Adipocyte (in vitro differentiated cells): ENCODE results near the gene HSBP1L1.
"Not testable (repeated sequence)": the region's sequence is repeated elsewhere in the genome, so short reads cannot be mapped to it uniquely, and the experiment has no call there.

Experiments
- DNase-seq: peaks from one replicate; pipeline ENCODE4 v3.0.0-alpha.2; 2015; ENCODE audit warnings: low read depth
- H3K27me3 ChIP-seq: replicated peaks from 2 replicates; pipeline ENCODE4 v1.7.0; 2013; ENCODE audit warnings: mild to moderate bottlenecking, low read length, moderate library complexity; ENCODE audit not compliant: control insufficient read depth, insufficient read depth
- H3K36me3 ChIP-seq: 2 replicates; pipeline ENCODE4 v1.7.0; 2013; ENCODE audit warnings: low read length, mild to moderate bottlenecking, moderate library complexity; ENCODE audit not compliant: control insufficient read depth, insufficient read depth, severe bottlenecking
- H3K4me1 ChIP-seq: 2 replicates; pipeline ENCODE4 v1.7.0; 2013; ENCODE audit warnings: mild to moderate bottlenecking, low read length, moderate library complexity; ENCODE audit not compliant: control insufficient read depth, insufficient read depth
- H3K4me3 ChIP-seq: 2 replicates; pipeline ENCODE4 v1.7.0; 2013; ENCODE audit warnings: mild to moderate bottlenecking, low read length, moderate library complexity
- H3K9ac ChIP-seq: 2 replicates; pipeline ENCODE4 v1.7.0; 2013; ENCODE audit warnings: mild to moderate bottlenecking, low read length, moderate library complexity
- H3K9me3 ChIP-seq: 2 replicates; pipeline ENCODE4 v1.7.0; 2013; ENCODE audit warnings: mild to moderate bottlenecking, low read length, moderate library complexity; ENCODE audit not compliant: control insufficient read depth

Gene HSBP1L1

GRCh38 chr18:79956276-79956675 lies 8.2 kb upstream of the HSBP1L1 start:
- Histone ChIP-seq H3K27me3 (no peaks in the 10 kb centered on the region), H3K4me1 (peaks cover 6% of the 10 kb centered on the region), H3K9ac (no peak overlapping the region), H3K9me3 (no peaks in the 10 kb centered on the region), H3K4me3 (no peak overlapping the region), H3K36me3 (no peaks in the 10 kb centered on the region)
- DNase-seq: no peak

DNA sequence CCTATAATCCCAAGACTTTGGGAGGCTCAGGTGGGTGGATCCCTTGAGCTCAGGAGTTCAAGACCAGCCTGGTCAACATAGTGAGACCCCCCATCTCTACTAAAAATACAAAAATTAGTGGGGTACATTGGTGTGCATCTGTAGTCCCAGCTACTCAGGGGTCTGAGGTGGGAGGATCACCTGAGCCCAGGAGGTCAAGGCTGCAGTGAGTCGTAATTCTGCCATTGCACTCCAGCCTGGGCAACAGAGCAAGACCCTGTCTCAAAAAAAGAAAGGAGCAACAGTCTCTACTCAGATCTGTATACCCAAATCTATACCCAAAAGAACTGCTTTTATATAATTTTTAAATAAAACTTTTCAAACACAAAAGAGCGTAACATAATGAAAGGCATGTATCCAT lies 5.5 kb upstream of the HSBP1L1 start:
- Histone ChIP-seq H3K9me3 (no peaks in the 10 kb centered on the region), H3K4me3 (no peak overlapping the region), H3K9ac (no peak overlapping the region), H3K36me3 (no peaks in the 10 kb centered on the region), H3K27me3 (no peaks in the 10 kb centered on the region), H3K4me1 (peaks cover 20% of the 10 kb centered on the region)
- DNase-seq: no peak

DNA sequence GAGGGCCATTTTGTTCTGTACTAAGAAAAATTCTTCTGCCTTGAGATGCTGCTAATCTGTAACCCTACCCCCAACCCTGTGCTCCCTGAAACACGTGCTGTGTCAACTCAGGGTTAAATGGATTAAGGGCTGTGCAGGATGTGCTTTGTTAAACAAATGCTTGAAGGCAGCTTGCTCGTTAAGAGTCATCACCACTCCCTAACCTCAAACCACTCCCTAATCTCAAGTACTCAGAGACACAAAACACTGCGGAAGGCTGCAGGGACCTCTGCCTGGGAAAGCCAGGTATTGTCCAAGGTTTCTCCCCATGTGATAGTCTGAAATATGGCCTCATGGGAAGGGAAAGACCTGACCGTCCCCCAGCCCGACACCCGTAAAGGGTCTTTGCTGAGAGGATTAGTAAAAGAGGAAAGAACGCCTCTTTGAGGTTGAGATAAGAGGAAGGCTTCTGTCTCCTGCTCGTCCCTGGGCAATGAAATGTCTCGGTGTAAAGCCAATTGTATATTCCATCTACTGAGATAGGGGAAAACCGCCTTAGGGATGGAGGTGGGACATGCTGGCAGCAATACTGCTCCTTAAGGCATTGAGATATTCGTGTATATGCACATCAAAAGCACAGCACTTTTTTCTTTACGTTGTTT lies 4.2 kb upstream of the HSBP1L1 start:
- not testable (repeated sequence) for H3K27me3 ChIP-seq, H3K36me3 ChIP-seq, H3K9ac ChIP-seq, H3K4me3 ChIP-seq, DNase-seq, H3K9me3 ChIP-seq
- peaks cover 17% of the 10 kb centered on the region for H3K4me1 ChIP-seq

DNA sequence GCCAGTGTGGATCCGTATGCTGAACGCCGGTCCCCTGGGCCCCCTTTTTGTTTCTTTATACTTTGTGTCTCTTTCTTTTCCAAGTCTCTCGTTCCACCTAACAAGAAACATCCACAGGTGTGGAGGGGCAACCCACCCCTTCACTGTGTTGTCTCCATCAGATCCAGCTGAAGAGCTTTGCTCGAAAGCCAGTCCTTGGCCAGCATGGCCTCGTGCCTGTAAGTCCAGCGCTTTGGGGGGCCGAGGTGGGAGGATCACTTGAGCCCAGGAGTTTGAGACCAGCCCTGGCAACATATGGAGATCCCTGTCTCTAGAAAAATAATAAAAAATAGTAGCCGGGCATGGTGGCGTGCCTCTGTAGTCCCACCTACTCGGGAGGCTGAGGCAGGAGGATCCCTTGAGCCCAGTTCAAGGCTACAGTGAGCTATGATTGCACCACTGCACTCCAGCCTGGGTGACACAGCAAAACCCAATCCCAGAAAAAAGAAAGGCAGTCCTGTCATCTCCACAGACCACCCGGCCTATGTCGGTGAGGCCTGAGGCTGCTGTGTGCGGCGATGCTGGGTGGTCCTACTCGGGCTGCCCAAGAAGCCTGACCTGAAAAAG lies 3.4 kb upstream of the HSBP1L1 start:
- Histone ChIP-seq H3K27me3 (no peaks in the 10 kb centered on the region), H3K36me3 (no peaks in the 10 kb centered on the region), H3K9ac (peak overlapping the region; percentile 42), H3K4me3 (no peak overlapping the region), H3K4me1 (peaks cover 21% of the 10 kb centered on the region), H3K9me3 (no peaks in the 10 kb centered on the region)
- DNase-seq: no peak

DNA sequence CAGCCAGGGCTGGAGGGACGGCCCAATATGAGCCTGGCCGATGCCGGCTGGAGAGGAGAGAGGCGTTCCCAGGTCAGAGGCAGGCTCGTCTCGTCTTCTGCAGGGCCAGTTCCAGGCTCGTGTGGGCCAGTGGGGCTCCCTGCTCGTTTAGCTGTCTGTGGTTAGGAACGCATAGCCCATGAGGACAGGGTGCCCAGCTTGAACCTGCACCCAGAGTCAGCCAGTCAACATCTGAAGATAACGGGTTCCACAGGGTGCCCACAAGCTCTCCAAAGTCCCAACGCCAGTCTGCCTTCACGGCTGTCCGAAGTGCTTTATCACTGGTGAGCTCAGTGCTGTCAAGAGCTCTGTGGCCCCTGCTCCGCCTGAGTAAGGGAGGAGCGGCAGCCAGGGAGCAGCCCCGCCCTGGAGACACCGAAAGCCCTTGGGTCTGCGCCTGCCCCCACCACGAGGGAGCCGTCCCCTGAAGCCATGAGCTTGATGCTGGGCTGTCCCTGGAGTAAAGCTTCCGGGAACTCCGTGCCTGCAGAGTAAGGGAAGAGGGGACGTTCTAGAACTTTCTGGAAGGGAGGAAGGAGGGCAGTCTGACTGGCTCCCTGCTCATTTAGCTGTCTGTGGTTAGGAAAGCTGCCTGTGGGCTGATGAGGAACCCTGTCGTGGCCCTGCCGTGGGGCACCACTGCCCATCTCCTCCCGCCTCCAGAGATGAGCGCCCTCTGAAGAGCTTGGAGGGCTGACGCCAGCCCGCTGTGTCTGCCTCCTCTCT lies 2.7 kb upstream of the HSBP1L1 start:
- Histone ChIP-seq H3K9me3 (no peaks in the 10 kb centered on the region), H3K4me1 (peaks cover 21% of the 10 kb centered on the region), H3K4me3 (no peak overlapping the region), H3K27me3 (no peaks in the 10 kb centered on the region), H3K9ac (peak overlapping the region; percentile 42), H3K36me3 (peaks cover 4% of the 10 kb centered on the region)
- DNase-seq: peak; percentile 5

GRCh38 chr18:79962311-79962710 lies 2.1 kb upstream of the HSBP1L1 start:
- peak; percentile 56 for DNase-seq
- Histone ChIP-seq H3K4me1 (peaks cover 21% of the 10 kb centered on the region), H3K27me3 (no peaks in the 10 kb centered on the region), H3K36me3 (peaks cover 7% of the 10 kb centered on the region), H3K9me3 (no peaks in the 10 kb centered on the region), H3K4me3 (no peak overlapping the region), H3K9ac (peak overlapping the region; percentile 42)

DNA sequence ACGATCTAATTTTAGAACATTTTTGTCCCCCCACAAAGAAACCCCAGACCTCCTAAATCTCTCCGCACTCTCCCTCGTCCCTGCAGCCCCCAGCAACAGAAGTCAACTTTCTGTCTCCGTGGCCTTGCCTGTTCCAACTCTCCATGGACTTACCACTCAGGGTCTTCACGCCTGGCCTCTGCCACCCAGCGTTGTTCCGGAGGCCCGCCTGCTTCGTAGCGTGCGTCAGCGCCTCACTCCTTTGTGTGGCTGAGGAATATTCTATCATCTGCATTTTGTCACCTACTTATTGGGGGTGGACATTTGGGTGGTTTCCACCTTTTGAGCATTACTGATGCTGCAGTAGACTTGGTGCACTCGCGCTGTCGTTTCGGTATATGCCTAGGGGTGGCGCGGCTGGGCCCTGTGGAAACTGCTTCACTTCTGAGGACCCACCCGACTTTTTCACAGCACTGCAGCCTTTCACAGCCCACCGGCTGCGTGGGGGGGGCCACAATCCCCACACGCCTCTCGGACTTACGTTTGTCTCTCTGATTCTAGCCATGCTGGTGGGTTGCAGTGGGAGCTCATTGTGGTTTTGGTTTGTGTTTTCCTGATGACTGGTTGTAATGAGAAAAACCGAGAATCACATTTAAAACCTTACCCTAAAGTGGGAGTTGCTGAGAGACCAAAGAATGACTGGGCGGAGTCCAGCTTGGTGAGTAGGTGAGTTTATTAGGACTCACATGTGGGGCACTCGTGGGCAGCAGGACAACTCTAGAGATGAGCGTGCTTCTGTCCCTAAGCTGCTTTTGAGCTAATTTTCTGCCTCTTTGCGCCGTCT lies 1.4 kb upstream of the HSBP1L1 start:
- Histone ChIP-seq H3K36me3 (peaks cover 12% of the 10 kb centered on the region), H3K4me1 (peaks cover 21% of the 10 kb centered on the region), H3K9ac (no peak overlapping the region), H3K27me3 (no peaks in the 10 kb centered on the region), H3K4me3 (no peak overlapping the region), H3K9me3 (no peaks in the 10 kb centered on the region)
- no peak for DNase-seq

GRCh38 chr18:79963658-79964329 lies 649 bp upstream of the HSBP1L1 start:
- DNase-seq: no peak
- peak overlapping the region; percentile 81 for H3K4me3 ChIP-seq
- H3K4me1 ChIP-seq: peaks cover 21% of the 10 kb centered on the region
- H3K9me3 ChIP-seq: no peaks in the 10 kb centered on the region
- no peaks in the 10 kb centered on the region for H3K27me3 ChIP-seq
- peak overlapping the region; percentile 92 for H3K9ac ChIP-seq
- peaks cover 15% of the 10 kb centered on the region for H3K36me3 ChIP-seq

DNA sequence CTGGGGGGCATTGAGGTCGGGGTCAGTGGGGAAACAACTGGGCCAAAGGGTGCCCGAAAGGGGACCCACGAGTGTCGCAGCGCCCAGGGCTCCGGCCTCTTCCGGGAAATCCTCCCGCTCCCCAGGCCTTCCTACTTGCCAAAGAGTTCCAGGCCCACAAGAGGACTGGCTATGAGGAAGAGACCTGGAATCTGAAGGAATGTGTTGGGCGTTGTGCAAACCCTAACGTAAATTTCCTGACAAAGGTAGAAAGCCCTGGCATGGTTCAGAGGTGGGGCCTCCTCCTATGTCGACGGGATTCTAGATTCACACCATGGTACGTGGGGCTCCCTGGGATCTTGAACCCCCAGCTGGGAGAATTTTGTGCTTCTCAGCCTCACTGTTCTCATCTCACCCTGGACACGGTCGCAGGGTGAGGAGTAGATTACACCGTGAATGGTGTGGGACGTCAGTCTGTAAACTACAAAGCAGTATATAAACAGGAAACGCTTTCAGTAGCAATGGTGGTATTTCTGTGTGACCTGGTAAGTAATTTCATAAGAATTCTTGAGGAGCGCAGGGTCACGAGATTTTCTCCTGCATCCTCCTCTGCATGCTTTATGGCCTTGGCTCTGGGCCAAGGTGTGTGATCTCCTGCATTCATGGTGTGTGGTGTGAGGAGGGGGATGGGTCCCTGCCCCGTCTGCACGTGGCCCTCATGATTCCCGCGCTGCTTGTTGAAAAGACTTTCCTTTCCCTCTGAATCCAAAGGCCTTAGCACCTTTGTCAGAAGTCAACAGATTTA lies 868 bp downstream of the HSBP1L1 start:
- Histone ChIP-seq H3K27me3 (no peaks in the 10 kb centered on the region), H3K4me3 (peak overlapping the region; percentile 81), H3K36me3 (peaks cover 20% of the 10 kb centered on the region), H3K9ac (peak overlapping the region; percentile 92), H3K4me1 (peaks cover 21% of the 10 kb centered on the region), H3K9me3 (no peaks in the 10 kb centered on the region)
- DNase-seq: peak; percentile 48

DNA sequence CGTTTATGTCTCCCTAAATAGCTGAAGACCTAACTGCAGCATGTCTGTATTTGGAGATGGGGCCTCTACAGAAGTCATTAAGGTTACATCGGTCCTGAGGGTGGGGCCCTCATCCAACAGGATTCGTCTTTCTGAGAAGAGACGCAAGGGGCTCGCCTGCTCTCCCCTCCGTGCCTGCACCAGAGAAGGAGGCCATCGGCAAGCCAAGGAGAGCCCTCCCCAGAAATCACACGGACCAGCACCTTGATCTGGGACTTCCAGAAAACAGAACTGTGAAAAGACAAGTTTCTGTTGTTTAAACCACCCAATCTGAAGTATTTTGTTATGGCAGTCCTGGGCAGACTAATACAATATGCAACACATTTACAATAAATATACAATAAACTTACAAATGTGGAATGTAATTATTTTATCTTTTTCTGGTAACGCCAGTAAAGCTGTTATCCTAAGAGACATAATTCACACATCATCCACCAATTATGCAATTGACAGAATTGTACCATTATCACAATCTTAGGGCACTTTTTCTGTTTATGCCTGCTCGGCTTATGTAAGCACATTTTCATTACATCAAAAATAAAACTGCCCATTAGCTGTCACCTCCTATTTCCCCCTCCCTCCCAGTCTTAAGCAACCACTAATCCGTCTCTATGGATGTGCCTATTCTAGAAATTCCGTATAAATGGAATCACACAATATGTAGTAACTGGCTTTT lies 6.1 kb downstream of the HSBP1L1 start:
- Histone ChIP-seq H3K4me3 (no peak overlapping the region), H3K9me3 (no peaks in the 10 kb centered on the region), H3K27me3 (no peaks in the 10 kb centered on the region), H3K4me1 (peaks cover 1% of the 10 kb centered on the region), H3K36me3 (peaks cover 48% of the 10 kb centered on the region), H3K9ac (no peak overlapping the region)
- DNase-seq: no peak
